HT-29 (cell line): ENCODE results near the gene WDR74. TPM values are rescaled to one million over a fixed set of nuclear protein-coding genes. Genes with fewer than 3 reads are reported as not detected.

Experiments used
- DNase-seq: peaks from one replicate; pipeline ENCODE4 v3.0.0-alpha.2; 2015; ENCODE audit warnings: low spot score
- small RNA-seq: library from RNA; depleted of rRNA; stranded (forward); fragments of <200 nt; gene quantifications from one replicate; pipeline ENCODE3, GENCODE V24; 2014
- total RNA-seq: library from RNA; depleted of rRNA; stranded (reverse); fragments of >200 nt; shearing (Covaris generic); gene quantifications from 2 replicates; pipeline ENCODE4 v1.2.3, GENCODE V29; 2014; rRNA removed

The WDR74 gene
- total RNA-seq, 1 experiment from 2014 or later, result 183 TPM

DNA sequence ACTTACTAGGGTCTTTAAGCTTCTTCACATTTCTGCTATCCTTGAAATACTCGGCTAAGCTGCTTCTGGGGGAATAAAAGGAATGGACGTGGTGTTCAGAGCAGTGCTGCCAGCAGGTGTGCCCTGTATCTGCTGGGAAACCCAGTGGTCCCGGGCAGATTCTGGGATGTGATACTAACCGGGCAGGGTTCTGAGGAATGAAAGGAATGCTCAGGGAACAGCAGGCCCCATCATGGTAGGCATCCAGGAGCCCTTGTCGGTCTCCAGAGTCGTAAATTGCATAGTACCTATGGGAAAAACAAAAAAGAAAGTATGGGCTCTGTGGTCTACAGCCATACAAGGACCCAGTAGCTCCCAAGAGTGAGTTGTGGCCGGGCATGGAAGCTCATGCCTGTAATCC lies 43.1 kb downstream of the WDR74 start:
- no peak for DNase-seq

DNA sequence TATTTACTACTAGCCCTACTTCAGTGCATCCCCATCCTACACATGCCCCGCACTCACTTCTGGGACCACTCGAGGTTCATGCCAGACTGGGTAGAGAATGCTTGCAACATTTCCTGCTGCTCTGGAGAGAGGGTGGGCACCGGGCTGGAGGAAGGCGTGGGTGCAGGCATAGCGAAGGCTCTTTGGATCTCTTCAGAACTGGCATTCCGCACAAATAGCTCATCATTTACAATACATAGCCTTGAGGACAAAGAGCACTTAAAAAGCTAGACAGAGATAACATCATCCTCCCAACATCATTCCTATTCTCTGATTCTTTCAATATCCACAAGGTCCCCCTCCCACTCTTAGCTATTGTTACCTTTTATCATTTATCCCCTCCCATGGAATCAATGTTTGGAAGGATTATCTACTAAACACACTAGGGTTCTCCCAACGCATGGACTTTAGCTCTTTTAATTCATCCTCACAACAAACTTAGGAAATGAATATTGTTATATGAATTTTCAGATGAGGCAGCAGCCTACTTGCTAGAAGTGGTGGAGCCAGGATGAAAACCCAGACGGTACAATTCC lies 45.1 kb downstream of the WDR74 start:
- DNase-seq, result no peak

DNA sequence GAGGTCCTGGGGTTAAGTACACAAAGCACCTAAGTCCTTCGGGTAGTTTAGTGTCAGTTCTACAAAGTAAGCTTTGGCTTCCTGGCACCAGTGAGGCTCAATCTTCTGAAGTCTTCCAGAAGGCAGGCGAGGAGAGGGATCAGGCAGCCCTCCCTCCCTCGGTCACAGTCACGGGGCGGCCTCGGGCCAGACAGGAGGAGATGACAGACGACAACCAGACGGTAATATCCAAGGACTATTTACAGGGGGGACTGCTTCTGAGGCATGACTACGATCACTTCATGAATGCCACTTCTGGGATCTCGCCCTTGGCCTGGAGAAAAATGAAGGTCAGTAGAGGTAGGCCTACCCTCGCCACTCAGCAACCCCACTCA lies 47.2 kb downstream of the WDR74 start:
- DNase-seq, result no peak

DNA sequence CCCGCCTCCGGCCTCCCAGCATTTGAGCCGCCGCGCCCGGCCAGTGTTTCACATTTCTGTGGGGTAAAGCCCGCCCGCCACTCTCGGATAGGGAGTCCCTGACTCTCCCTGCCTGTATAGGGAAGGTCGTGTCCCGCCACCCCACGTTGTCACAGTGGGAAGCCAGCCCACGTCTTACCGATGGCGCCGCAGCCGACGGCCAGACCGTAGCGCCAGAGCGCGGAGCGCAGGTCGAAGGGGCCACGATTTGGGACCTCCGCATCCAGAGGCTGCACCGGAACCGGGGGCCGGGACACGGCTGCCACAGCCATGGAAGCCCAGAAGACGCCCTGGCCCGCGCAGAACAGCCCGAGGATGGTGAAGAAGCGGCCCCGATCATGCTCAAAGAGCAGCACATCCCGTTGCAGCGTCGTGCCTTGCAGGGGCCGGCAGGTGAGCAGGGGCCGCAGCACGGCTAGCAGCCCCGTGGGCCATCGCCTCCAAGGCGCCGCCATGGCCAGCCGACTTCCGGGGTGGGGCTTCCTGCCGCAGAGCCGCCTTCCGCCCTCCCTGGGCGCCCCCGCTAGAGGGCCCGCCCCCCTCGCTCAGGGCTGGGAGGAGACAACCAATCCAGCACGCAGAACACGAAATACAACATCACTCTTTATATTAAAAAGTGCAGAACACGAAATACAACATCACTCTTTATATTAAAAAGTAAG lies 47.7 kb downstream of the WDR74 start, which contains the start of gene TMEM223:
TSS of gene TMEM223 (minus strand) at position 506 of the 701 bp plus-strand sequence. CDS start at position 494, 12 bp downstream.
- peak; percentile 91 for DNase-seq

DNA sequence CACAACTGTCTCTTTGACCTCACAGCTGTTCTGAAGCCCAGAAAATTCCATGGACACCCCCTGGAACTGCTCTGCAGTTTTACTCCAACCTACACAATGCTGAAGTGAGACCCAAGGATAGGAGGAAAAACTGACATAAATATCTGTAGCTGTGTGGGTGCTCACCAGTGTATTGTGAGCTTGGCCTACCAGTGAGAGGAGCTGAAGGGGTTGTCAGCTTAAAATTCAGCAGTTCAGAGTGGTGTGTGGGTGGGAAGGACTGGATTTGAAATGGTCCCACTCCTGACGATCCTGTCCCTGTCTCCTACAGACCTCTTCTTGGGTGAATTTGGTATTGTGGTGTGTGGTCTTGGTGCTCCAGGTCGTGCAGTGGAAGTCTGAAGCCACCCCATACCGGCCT lies 49.8 kb downstream of the WDR74 start:
- DNase-seq, result no peak

DNA sequence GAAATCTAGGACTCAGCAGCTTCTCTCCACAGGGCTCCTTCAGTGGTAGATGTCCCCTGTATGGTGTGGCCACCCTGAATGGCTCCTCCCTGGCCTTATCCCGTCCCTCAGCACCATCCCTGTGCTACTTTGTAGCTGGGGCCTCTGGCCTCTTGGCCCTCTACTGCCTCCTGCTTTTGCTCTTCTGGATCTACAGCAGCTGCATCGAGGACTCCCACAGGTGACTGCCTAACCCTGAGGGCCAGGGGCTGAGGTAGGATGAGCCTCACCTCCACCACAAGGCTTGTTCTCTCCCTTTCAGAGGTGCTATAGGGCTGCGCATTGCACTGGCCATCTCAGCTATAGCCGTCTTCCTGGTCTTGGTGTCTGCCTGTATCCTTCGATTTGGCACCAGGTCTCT lies 50.4 kb downstream of the WDR74 start:
- DNase-seq, result no peak

DNA sequence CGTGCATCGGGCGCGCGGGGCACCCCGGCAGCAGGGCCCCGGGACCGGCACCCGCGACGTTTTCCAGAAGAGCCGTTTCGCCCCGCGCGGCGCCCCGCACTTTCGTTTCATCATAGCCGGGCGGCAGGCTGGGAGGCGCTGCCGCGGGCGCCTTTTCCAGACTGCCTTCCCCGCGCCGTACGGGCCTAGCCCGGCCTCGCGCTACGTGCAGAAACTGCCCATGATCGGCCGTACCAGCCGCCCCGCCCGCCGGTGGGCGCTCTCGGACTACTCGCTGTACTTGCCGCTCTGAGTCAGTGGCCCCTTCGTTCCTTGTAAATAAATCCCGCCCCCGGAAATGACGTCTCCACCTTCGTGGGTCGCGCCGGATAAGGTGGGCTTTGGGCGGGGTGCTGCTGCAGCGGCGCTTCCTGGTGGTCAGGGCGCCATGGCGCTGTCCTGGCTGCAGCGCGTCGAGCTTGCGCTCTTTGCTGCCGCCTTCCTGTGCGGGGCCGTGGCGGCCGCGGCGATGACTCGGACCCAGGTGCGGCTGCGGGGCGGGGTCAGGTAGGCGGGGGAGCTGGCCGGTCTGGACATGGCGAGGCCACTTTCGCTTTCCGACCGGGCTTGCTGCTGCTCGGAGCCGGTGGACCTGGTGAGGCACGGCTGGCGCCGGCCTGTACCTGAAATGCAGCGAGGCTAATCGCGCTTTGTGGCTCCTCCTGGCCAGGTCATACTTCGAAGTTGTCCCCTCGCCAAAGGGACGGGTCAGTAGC lies 52.2 kb downstream of the WDR74 start, which contains the start of gene TMEM179B:
TSS of gene TMEM179B (plus strand) at position 398 of the 755 bp plus-strand sequence. CDS start at position 428, 30 bp downstream.
- DNase-seq, result peak; percentile 99

DNA sequence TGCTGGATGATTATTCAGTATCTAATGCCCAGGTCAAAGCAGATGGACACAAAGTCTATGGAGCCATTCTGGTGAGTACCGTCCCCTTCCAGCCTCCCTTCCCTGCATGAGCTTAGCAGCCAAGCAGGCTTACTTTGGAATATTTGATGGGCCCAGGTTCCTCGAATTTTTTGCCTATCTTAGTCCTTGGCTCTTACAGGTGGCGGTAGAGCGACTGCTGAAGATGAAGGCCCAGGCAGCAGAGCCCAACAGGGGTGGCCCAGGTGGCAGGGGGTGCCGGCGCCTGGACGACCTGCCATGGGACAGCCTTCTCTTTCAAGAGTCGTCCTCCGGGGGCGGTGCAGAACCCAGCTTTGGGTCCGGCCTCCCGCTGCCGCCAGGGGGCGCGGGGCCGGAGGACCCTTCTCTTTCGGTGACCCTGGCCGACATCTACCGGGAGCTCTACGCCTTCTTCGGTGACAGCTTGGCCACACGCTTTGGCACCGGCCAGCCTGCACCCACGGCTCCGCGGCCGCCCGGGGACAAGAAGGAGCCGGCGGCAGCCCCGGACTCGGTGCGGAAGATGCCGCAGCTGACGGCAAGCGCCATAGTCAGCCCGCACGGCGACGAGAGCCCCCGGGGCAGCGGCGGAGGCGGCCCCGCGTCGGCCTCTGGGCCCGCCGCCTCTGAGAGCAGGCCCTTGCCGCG lies 52.9 kb downstream of the WDR74 start:
- DNase-seq, result peak; percentile 94

Small RNA genes lying within 50 kb of the gene (small RNA-seq; reads per million reads assigned to genes)
- not detected for gene MIR6514
- gene RF00099, result not detected
- not detected for gene RNU6-118P
- gene SNORD22, result not detected
- gene SNORD26, result not detected
- not detected for gene SNORD27
- not detected for gene SNORD28
- 54.9 reads per million, percentile 96 among the genes with 10 or more reads in this experiment for gene SNORD30

Other genes starting within 250 kb of the WDR74 start
- 19.3 and 25.1 TPM in 2 replicates for gene TUT1, start 248.1 kb downstream of the WDR74 start, total RNA-seq
- gene MTA2, start 237.7 kb downstream of the WDR74 start, total RNA-seq, result 223 and 229 TPM in 2 replicates
- 72.3 and 72.5 TPM in 2 replicates for gene EML3, start 226.8 kb downstream of the WDR74 start, total RNA-seq
- 10.9 and 13.6 TPM in 2 replicates for gene ROM1, start 226.3 kb downstream of the WDR74 start, total RNA-seq
- gene B3GAT3, start 217.6 kb downstream of the WDR74 start, total RNA-seq, result 63.1 and 82.8 TPM in 2 replicates
- 257 and 314 TPM in 2 replicates for gene GANAB, start 193.0 kb downstream of the WDR74 start, total RNA-seq
- 44.6 and 47.4 TPM in 2 replicates for gene INTS5, start 186.3 kb downstream of the WDR74 start, total RNA-seq
- gene C11orf98, start 174.4 kb downstream of the WDR74 start, total RNA-seq, result 272 and 322 TPM in 2 replicates
- 24.5 and 25.2 TPM in 2 replicates for gene CSKMT, start 174.3 kb downstream of the WDR74 start, total RNA-seq
- 124 and 141 TPM in 2 replicates for gene UQCC3, start 167.9 kb downstream of the WDR74 start, total RNA-seq
- 11.3 and 13.3 TPM in 2 replicates for gene LBHD1, start 167.3 kb downstream of the WDR74 start, total RNA-seq
- 247 and 265 TPM in 2 replicates for gene UBXN1, start 160.5 kb downstream of the WDR74 start, total RNA-seq
- 0.50 TPM in 1 of 2 replicates, not detected in the other for gene LRRN4CL, start 150.1 kb downstream of the WDR74 start, total RNA-seq
- 147 and 161 TPM in 2 replicates for gene BSCL2, start 132.2 kb downstream of the WDR74 start, total RNA-seq
- gene GNG3, start 131.9 kb downstream of the WDR74 start, total RNA-seq, result not detected in 2 replicates
- 12.2 and 12.3 TPM in 2 replicates for gene HNRNPUL2, start 112.1 kb downstream of the WDR74 start, total RNA-seq
- gene TTC9C, start 111.1 kb downstream of the WDR74 start, total RNA-seq, result 32.4 and 45.5 TPM in 2 replicates
- gene ZBTB3, start 85.4 kb downstream of the WDR74 start, total RNA-seq, result 10.6 and 13.1 TPM in 2 replicates
- gene POLR2G, start 78.0 kb downstream of the WDR74 start, total RNA-seq, result 138 and 141 TPM in 2 replicates
- 57.9 and 71.7 TPM in 2 replicates for gene TAF6L, start 68.2 kb downstream of the WDR74 start, total RNA-seq
- gene TMEM179B, start 52.2 kb downstream of the WDR74 start, total RNA-seq, result 87.6 and 114 TPM in 2 replicates
- gene TMEM223, start 47.6 kb downstream of the WDR74 start, total RNA-seq, result 77.3 and 79.3 TPM in 2 replicates
- gene NXF1, start 34.1 kb downstream of the WDR74 start, total RNA-seq, result 24.4 and 31.7 TPM in 2 replicates
- gene STX5, start 7.5 kb downstream of the WDR74 start, total RNA-seq, result 64.6 and 80.6 TPM in 2 replicates
- 0.61 TPM in 1 of 2 replicates, not detected in the other for gene TEX54, start 6.7 kb downstream of the WDR74 start, total RNA-seq
- 418 and 438 TPM in 2 replicates for gene SLC3A2, start 41.3 kb upstream of the WDR74 start, total RNA-seq
- 0.18 TPM in 1 of 2 replicates, not detected in the other for gene CHRM1, start 81.8 kb upstream of the WDR74 start, total RNA-seq
- gene SLC22A6, start 145.4 kb upstream of the WDR74 start, total RNA-seq, result not detected in 2 replicates
- gene SLC22A8, start 176.3 kb upstream of the WDR74 start, total RNA-seq, result not detected in 2 replicates